Fibroblast of lung (primary cell): ENCODE results near the gene MORN4.

Experiments used
- EZH2 ChIP-seq: IDR thresholded peaks from 2 replicates; pipeline ENCODE4 v1.5.1; 2012; ENCODE audit warnings: low read length, control low read depth, mild to moderate bottlenecking; ENCODE audit errors: missing control alignments
- TF ChIP-seq, protein P1 (sequence below), 2 donors: IDR thresholded peaks in 1 of 2; conservative IDR thresholded peaks in 1 of 2; 1 replicate in 1 of 2; 2 replicates in 1 of 2; pipeline ENCODE4 v1.5.1; 2011 to 2012; ENCODE audit warnings: low read length in 2 of 2, control low read depth in 1 of 2, inconsistent platforms in 1 of 2, low read depth in 1 of 2, mild to moderate bottlenecking in 1 of 2

DNA sequence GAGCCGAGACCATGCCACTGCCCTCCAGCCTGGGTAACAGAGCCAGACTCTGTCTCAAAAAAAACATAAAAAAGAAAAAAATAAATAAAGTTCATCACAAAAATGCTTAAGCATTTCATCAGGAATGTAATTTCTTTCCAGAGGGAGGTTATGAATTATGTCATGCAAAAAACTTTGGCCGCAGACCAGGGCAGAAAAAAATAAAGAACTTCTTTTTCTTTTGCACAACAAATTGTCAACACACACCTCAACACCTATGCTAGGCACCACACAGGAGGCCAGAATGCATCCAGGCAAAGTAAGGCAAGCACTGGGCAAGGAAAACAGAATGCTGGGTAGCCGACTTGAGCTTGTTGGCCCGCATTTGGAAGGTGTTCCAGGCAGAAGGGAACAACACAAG is 39.9 kb downstream of the MORN4 start:
- TF ChIP-seq, protein P1, sequence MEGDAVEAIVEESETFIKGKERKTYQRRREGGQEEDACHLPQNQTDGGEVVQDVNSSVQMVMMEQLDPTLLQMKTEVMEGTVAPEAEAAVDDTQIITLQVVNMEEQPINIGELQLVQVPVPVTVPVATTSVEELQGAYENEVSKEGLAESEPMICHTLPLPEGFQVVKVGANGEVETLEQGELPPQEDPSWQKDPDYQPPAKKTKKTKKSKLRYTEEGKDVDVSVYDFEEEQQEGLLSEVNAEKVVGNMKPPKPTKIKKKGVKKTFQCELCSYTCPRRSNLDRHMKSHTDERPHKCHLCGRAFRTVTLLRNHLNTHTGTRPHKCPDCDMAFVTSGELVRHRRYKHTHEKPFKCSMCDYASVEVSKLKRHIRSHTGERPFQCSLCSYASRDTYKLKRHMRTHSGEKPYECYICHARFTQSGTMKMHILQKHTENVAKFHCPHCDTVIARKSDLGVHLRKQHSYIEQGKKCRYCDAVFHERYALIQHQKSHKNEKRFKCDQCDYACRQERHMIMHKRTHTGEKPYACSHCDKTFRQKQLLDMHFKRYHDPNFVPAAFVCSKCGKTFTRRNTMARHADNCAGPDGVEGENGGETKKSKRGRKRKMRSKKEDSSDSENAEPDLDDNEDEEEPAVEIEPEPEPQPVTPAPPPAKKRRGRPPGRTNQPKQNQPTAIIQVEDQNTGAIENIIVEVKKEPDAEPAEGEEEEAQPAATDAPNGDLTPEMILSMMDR (conservative IDR thresholded peaks at IDR 0.05 in 1 of 2, IDR thresholded peaks at IDR 0.05 in 1 of 2; ENCODE audit: low read depth in 1 of 2, low read length in 2 of 2): no peak
- TF ChIP-seq EZH2: no peak
